T1000 (cell line): ENCODE results near the gene MED17.

Experiments used
- DNase-seq: peaks from one replicate; lab custom pipeline; 2025; ENCODE audit warnings: mixed read lengths; lab: John Stamatoyannopoulos, UW

The MED17 gene

GRCh38 chr11:93849751-93850593 lies 65.9 kb downstream of the MED17 start:
- DNase-seq, result no peak

GRCh38 chr11:93850594-93851018 lies 66.5 kb downstream of the MED17 start, which contains the start of gene VSTM5:
VSTM5 (minus strand) TSS chr11:93850618; CDS start chr11:93850502, 116 bp downstream.
- DNase-seq, result no peak

GRCh38 chr11:93852242-93852641 lies 68.2 kb downstream of the MED17 start:
- no peak for DNase-seq

GRCh38 chr11:93857413-93858120 lies 73.5 kb downstream of the MED17 start:
- no peak for DNase-seq

GRCh38 chr11:93858121-93858775 lies 74.2 kb downstream of the MED17 start:
- no peak for DNase-seq

GRCh38 chr11:93861808-93862207 lies 77.7 kb downstream of the MED17 start:
- DNase-seq, result no peak
